ELR (cell line): ENCODE measurements around the gene IFT122.
"Not testable (repeated sequence)": the region's sequence is repeated elsewhere in the genome, so short reads cannot be mapped to it uniquely, and the experiment has no call there.

Experiments used
- DNase-seq: peaks from one replicate; pipeline ENCODE4 v3.0.0-alpha.2; 2015; ENCODE audit warnings: low read depth

Gene IFT122

GRCh38 chr3:129439817-129440617 is at the start of gene IFT122, which contains the start of gene MBD4:
Gene IFT122 (plus strand): TSS chr3:129440224. CDS start chr3:129440331, 107 bp downstream.
Gene MBD4 (minus strand): TSS chr3:129439948. CDS start chr3:129439833, 115 bp downstream.
- peak; percentile 99 for DNase-seq

GRCh38 chr3:129391583-129391982 is 48.4 kb upstream of the IFT122 start:
- DNase-seq: not testable (repeated sequence)

GRCh38 chr3:129392106-129392887 is 47.7 kb upstream of the IFT122 start:
- DNase-seq: not testable (repeated sequence)

GRCh38 chr3:129393271-129393670 is 46.8 kb upstream of the IFT122 start:
- no peak for DNase-seq

- not testable (repeated sequence) for DNase-seq
These were observed 46.1 kb upstream of the IFT122 start for GRCh38 chr3:129393760-129394564.

- DNase-seq: peak; percentile 58
These were observed 41.2 kb upstream of the IFT122 start for GRCh38 chr3:129398803-129399144.

GRCh38 chr3:129399145-129399894 is 40.7 kb upstream of the IFT122 start:
- DNase-seq: peak; percentile 97

- peak; percentile 48 for DNase-seq
These were observed 40.1 kb upstream of the IFT122 start for GRCh38 chr3:129399895-129400357.

- DNase-seq: no peak
These were observed 37.8 kb upstream of the IFT122 start for GRCh38 chr3:129402210-129402609.

GRCh38 chr3:129402616-129403015 is 37.4 kb upstream of the IFT122 start:
- no peak for DNase-seq

- DNase-seq: no peak
These were observed 36.6 kb upstream of the IFT122 start for GRCh38 chr3:129403450-129403849.

GRCh38 chr3:129404130-129404529 is 35.9 kb upstream of the IFT122 start:
- no peak for DNase-seq

GRCh38 chr3:129404610-129405009 is 35.4 kb upstream of the IFT122 start:
- no peak for DNase-seq

- DNase-seq: no peak
These were observed 30.5 kb upstream of the IFT122 start for GRCh38 chr3:129409541-129409940.

GRCh38 chr3:129410971-129411370 is 29.1 kb upstream of the IFT122 start:
- no peak for DNase-seq

GRCh38 chr3:129412542-129413198 is 27.4 kb upstream of the IFT122 start:
- DNase-seq: no peak

- DNase-seq: not testable (repeated sequence)
These were observed 26.8 kb upstream of the IFT122 start for GRCh38 chr3:129413238-129413637.

- peak; percentile 90 for DNase-seq
These were observed 26.1 kb upstream of the IFT122 start for GRCh38 chr3:129413687-129414506.

- no peak for DNase-seq
These were observed 24.6 kb upstream of the IFT122 start for GRCh38 chr3:129415378-129415777.

- DNase-seq: no peak
These were observed 24.2 kb upstream of the IFT122 start for GRCh38 chr3:129415830-129416229.
